Measurements from ENCODE around the gene CNNM1. TPM values are rescaled to one million over a fixed set of nuclear protein-coding genes. Genes with fewer than 3 reads are reported as not detected.

The CNNM1 gene
- total RNA-seq, 1 experiment from 2014 or later = not detected

DNA sequence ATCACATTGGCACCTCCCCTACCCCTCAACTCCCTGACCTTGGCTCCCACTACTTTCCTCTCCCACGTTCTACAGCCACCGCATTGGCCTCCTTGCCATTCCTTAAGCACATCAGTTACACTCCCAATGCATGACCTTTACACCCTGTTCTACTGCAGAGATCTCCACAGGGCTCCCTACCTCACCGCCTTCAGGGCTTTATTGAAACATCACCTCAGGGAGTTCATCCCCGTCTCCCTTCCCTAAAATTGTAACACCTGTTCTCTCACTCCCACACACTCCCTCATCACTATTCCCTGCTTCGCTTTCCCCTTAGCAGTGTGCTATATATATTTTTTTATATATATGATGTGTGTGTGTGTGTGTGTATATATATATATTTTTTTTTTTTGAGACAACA lies 18.5 kb downstream of the CNNM1 start:
- CTCF ChIA-PET = no interaction called here
- TF ChIP-seq, protein P1, sequence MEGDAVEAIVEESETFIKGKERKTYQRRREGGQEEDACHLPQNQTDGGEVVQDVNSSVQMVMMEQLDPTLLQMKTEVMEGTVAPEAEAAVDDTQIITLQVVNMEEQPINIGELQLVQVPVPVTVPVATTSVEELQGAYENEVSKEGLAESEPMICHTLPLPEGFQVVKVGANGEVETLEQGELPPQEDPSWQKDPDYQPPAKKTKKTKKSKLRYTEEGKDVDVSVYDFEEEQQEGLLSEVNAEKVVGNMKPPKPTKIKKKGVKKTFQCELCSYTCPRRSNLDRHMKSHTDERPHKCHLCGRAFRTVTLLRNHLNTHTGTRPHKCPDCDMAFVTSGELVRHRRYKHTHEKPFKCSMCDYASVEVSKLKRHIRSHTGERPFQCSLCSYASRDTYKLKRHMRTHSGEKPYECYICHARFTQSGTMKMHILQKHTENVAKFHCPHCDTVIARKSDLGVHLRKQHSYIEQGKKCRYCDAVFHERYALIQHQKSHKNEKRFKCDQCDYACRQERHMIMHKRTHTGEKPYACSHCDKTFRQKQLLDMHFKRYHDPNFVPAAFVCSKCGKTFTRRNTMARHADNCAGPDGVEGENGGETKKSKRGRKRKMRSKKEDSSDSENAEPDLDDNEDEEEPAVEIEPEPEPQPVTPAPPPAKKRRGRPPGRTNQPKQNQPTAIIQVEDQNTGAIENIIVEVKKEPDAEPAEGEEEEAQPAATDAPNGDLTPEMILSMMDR (IDR thresholded peaks at IDR 0.05; ENCODE audit: unreplicated experiment) = no peak
- no peaks in the 10 kb centered on the region for H3K36me3 Mint-ChIP-seq (ENCODE audit: insufficient read depth, unreplicated experiment)
- no TSS peak for BruUV-seq (replicated peaks)
- H3K9me3 Mint-ChIP-seq (ENCODE audit: unreplicated experiment) = no peaks in the 10 kb centered on the region
- POLR2A ChIA-PET = no interaction called here
- peaks cover 37% of the 10 kb centered on the region for H3K27me3 Mint-ChIP-seq (ENCODE audit: insufficient read depth, unreplicated experiment)
- H3K4me3 Mint-ChIP-seq (ENCODE audit: unreplicated experiment) = no peak overlapping the region
- intact Hi-C loops (cut with micrococcal nuclease) = no loop called here
- no peak overlapping the region for H3K27ac Mint-ChIP-seq (ENCODE audit: low read depth, unreplicated experiment)
- H3K4me1 Mint-ChIP-seq (ENCODE audit: insufficient read depth, unreplicated experiment) = peaks cover 9% of the 10 kb centered on the region
- no peak for DNase-seq (ENCODE audit: unreplicated experiment)

- POLR2A ChIA-PET = no interaction called here
- peaks cover 80% of the 10 kb centered on the region for H3K27me3 Mint-ChIP-seq (ENCODE audit: insufficient read depth, unreplicated experiment)
- CTCF ChIA-PET = interaction anchor here (0.5 to 1.4 kb wide), 4 partner anchors 11 to 1333 kb away, joined by 3 to 5 read pairs (median 4); no protein-coding TSS in a partner anchor
These were observed 24.0 kb downstream of the CNNM1 start for GRCh38 chr10:99353182-99353581.

GRCh38 chr10:99357691-99358090 lies 28.5 kb downstream of the CNNM1 start:
- H3K27ac Mint-ChIP-seq (ENCODE audit: low read depth, unreplicated experiment) = no peak overlapping the region
- intact Hi-C loops (cut with micrococcal nuclease) = no loop called here
- H3K27me3 Mint-ChIP-seq (ENCODE audit: insufficient read depth, unreplicated experiment) = peaks cover 54% of the 10 kb centered on the region
- H3K9me3 Mint-ChIP-seq (ENCODE audit: unreplicated experiment) = no peaks in the 10 kb centered on the region
- no TSS peak for BruUV-seq (replicated peaks)
- CTCF ChIA-PET = no interaction called here
- H3K4me1 Mint-ChIP-seq (ENCODE audit: insufficient read depth, unreplicated experiment) = no peaks in the 10 kb centered on the region
- TF ChIP-seq, protein P1 (IDR thresholded peaks at IDR 0.05; ENCODE audit: unreplicated experiment) = no peak
- DNase-seq (ENCODE audit: unreplicated experiment) = no peak
- no peak overlapping the region for H3K4me3 Mint-ChIP-seq (ENCODE audit: unreplicated experiment)
- no peaks in the 10 kb centered on the region for H3K36me3 Mint-ChIP-seq (ENCODE audit: insufficient read depth, unreplicated experiment)
- POLR2A ChIA-PET = no interaction called here

More at GRCh38 chr10:99353182-99353581, 24.0 kb downstream of the CNNM1 start:
- Mint-ChIP-seq H3K27ac (ENCODE audit: low read depth, unreplicated experiment) (no peak overlapping the region), H3K4me1 (ENCODE audit: insufficient read depth, unreplicated experiment) (no peaks in the 10 kb centered on the region), H3K4me3 (ENCODE audit: unreplicated experiment) (no peak overlapping the region), H3K9me3 (ENCODE audit: unreplicated experiment) (no peaks in the 10 kb centered on the region), H3K36me3 (ENCODE audit: insufficient read depth, unreplicated experiment) (no peaks in the 10 kb centered on the region)
- TF ChIP-seq, protein P1 (IDR thresholded peaks at IDR 0.05; ENCODE audit: unreplicated experiment) = no peak
- intact Hi-C loops (cut with micrococcal nuclease) = no loop called here
- BruUV-seq (replicated peaks) = no TSS peak
- DNase-seq (ENCODE audit: unreplicated experiment) = no peak

DNA sequence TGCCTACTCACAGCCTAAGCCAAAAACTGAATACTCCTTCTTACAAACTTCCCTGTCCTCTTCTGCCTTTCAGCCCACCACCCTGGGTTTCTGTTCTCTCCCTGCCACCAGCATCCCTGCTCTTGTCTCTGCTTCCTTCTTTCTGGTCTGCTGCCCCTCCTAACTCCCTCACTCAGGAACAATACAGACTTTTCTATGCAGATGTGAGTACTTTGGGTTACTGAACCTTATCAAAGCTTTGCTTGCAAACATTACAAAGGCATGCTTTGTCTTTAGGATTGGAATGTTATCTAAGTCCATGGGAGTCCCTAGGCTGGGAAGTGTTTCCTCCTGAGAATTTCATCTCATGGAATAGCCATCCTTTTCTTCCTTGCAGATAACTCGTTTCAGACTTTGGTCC lies 28.9 kb downstream of the CNNM1 start:
- TF ChIP-seq, protein P1 (IDR thresholded peaks at IDR 0.05; ENCODE audit: unreplicated experiment) = no peak
- Mint-ChIP-seq H3K4me3 (ENCODE audit: unreplicated experiment) (no peak overlapping the region), H3K4me1 (ENCODE audit: insufficient read depth, unreplicated experiment) (no peaks in the 10 kb centered on the region), H3K27ac (ENCODE audit: low read depth, unreplicated experiment) (no peak overlapping the region), H3K36me3 (ENCODE audit: insufficient read depth, unreplicated experiment) (no peaks in the 10 kb centered on the region), H3K9me3 (ENCODE audit: unreplicated experiment) (no peaks in the 10 kb centered on the region), H3K27me3 (ENCODE audit: insufficient read depth, unreplicated experiment) (peaks cover 50% of the 10 kb centered on the region)
- no peak for DNase-seq (ENCODE audit: unreplicated experiment)
- POLR2A ChIA-PET = no interaction called here
- no TSS peak for BruUV-seq (replicated peaks)
- intact Hi-C loops (cut with micrococcal nuclease) = no loop called here
- CTCF ChIA-PET = no interaction called here
